Trophoblast cell (in vitro differentiated cells and primary cell): Measurements from ENCODE around the gene PIK3C2B.

Source experiments
- DNase-seq, 2 donors: peaks; one replicate each; pipeline ENCODE4 v3.0.0-alpha.2; 2016
- H2AFZ ChIP-seq: 2 replicates; pipeline ENCODE4 v1.6.1; 2013; ENCODE audit warnings: low read length, moderate library complexity, mild to moderate bottlenecking; ENCODE audit not compliant: insufficient read depth, poor library complexity
- H2AK5ac ChIP-seq: 2 replicates; pipeline ENCODE4 v1.6.1; 2013; ENCODE audit warnings: mild to moderate bottlenecking, low read length
- H2BK120ac ChIP-seq: 2 replicates; pipeline ENCODE4 v1.6.1; 2013; ENCODE audit warnings: low read length, mild to moderate bottlenecking, moderate library complexity; ENCODE audit not compliant: insufficient read depth, poor library complexity
- H2BK12ac ChIP-seq: 2 replicates; pipeline ENCODE4 v1.6.1; 2013; ENCODE audit warnings: mild to moderate bottlenecking, low read length, moderate library complexity
- H2BK5ac ChIP-seq: 2 replicates; pipeline ENCODE4 v1.6.1; 2013; ENCODE audit warnings: low read length, low read depth, moderate library complexity, mild to moderate bottlenecking; ENCODE audit not compliant: poor library complexity
- H3K14ac ChIP-seq: 2 replicates; pipeline ENCODE4 v1.6.1; 2013; ENCODE audit warnings: mild to moderate bottlenecking, low read length
- H3K18ac ChIP-seq: 2 replicates; pipeline ENCODE4 v1.6.1; 2013; ENCODE audit warnings: mild to moderate bottlenecking, low read length
- H3K23ac ChIP-seq: 2 replicates; pipeline ENCODE4 v1.6.1; 2013; ENCODE audit warnings: low read length
- H3K27ac ChIP-seq: 2 replicates; pipeline ENCODE4 v1.5.1; 2013; ENCODE audit warnings: low read depth, mild to moderate bottlenecking, inconsistent platforms, low read length, moderate library complexity
- H3K27me3 ChIP-seq: 2 replicates; pipeline ENCODE4 v1.6.1; 2013; ENCODE audit warnings: inconsistent platforms, mild to moderate bottlenecking, low read length, moderate library complexity; ENCODE audit not compliant: insufficient read depth
- H3K36me3 ChIP-seq, 2 experiments: 1 replicate in 1 of 2; 2 replicates in 1 of 2; pipeline ENCODE4 v1.6.1; 2013; ENCODE audit warnings: low read length in 2 of 2, mild to moderate bottlenecking in 2 of 2, moderate library complexity in 1 of 2; ENCODE audit not compliant: insufficient read depth in 2 of 2, control insufficient read depth in 1 of 2
- H3K4ac ChIP-seq: 2 replicates; pipeline ENCODE4 v1.6.1; 2013; ENCODE audit warnings: low read depth, mild to moderate bottlenecking, low read length, moderate library complexity
- H3K4me1 ChIP-seq, 2 experiments: 1 replicate in 1 of 2; 2 replicates in 1 of 2; pipeline ENCODE4 v1.6.1; 2013; ENCODE audit warnings: low read length in 2 of 2, mild to moderate bottlenecking in 2 of 2, moderate library complexity in 1 of 2; ENCODE audit not compliant: insufficient read depth in 2 of 2, control insufficient read depth in 1 of 2
- H3K4me2 ChIP-seq: 2 replicates; pipeline ENCODE4 v1.6.1; 2013; ENCODE audit warnings: inconsistent platforms, mild to moderate bottlenecking, low read length, moderate library complexity
- H3K4me3 ChIP-seq: 2 replicates; pipeline ENCODE4 v1.5.1; 2013; ENCODE audit warnings: mild to moderate bottlenecking, low read depth, low read length, inconsistent platforms
- H3K79me1 ChIP-seq: one replicate; pipeline ENCODE4 v1.6.1; 2013; ENCODE audit warnings: low read length
- H3K79me2 ChIP-seq: 2 replicates; pipeline ENCODE4 v1.6.1; 2013; ENCODE audit warnings: low read length, mild to moderate bottlenecking; ENCODE audit not compliant: control insufficient read depth, insufficient read depth, poor library complexity
- H3K9ac ChIP-seq: 2 replicates; pipeline ENCODE4 v1.6.1; 2013; ENCODE audit warnings: mild to moderate bottlenecking, low read length
- H3K9me3 ChIP-seq: 2 replicates; pipeline ENCODE4 v1.6.1; 2013; ENCODE audit warnings: low read depth, mild to moderate bottlenecking, control low read depth, inconsistent platforms, low read length; ENCODE audit not compliant: insufficient read depth
- H4K12ac ChIP-seq: 2 replicates; pipeline ENCODE4 v1.6.1; 2013; ENCODE audit warnings: low read depth, mild to moderate bottlenecking, low read length, moderate library complexity
- H4K8ac ChIP-seq: 2 replicates; pipeline ENCODE4 v1.6.1; 2013; ENCODE audit warnings: low read depth, mild to moderate bottlenecking, low read length, moderate library complexity
- H4K91ac ChIP-seq: one replicate; pipeline ENCODE4 v1.6.1; 2013; ENCODE audit warnings: low read depth, mild to moderate bottlenecking, low read length, moderate library complexity
- WGBS: extraction: QIAGEN DNeasy Blood & Tissue Kit; methylation state at CpG from one replicate; pipeline ENCODE4 v1.1.7; 2013; ENCODE audit warnings: missing lambda C conversion rate; ENCODE audit not compliant: insufficient read length, insufficient coverage; ENCODE audit errors: extremely low coverage; 5-methylcytosine and 5-hydroxymethylcytosine counted together

Gene PIK3C2B

DNA sequence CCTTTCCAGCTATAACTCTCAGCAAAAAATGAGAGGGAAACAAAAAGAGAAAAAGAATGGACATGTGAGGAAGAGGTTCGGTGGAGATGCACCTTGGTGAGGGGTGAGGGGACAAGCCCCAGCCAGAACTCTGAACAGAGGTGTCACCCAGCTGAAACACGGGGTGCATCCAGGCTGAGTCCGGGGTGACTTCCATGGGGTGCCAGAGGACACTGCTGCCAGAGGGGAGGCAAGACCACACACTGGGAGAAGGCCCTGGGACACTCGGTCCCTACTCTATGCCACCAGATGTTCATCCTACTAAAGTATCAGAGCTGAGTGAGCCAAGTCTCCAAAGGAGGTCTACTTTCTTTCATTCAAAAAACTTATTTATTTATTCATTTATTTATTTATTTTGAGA is 46.9 kb downstream of the PIK3C2B start:
- WGBS, result no CpG with 5 or more reads among the region's 4 CpGs
- H3K79me1 ChIP-seq, result peaks cover 6% of the 10 kb centered on the region

GRCh38 chr1:204447190-204447589 is 47.4 kb downstream of the PIK3C2B start:
- Histone ChIP-seq H2AK5ac (no peak overlapping the region), H3K9me3 (no peaks in the 10 kb centered on the region), H2BK120ac (no peak overlapping the region), H3K27ac (no peak overlapping the region), H2BK5ac (no peak overlapping the region), H3K23ac (no peak overlapping the region), H3K4me1 (peaks cover 15 to 22% of the 10 kb centered on the region in 2 experiments), H4K91ac (no peak overlapping the region), H3K4ac (no peak overlapping the region), H3K4me2 (no peak overlapping the region), H3K9ac (no peak overlapping the region), H4K12ac (no peak overlapping the region), H3K79me1 (peaks cover 10% of the 10 kb centered on the region), H3K79me2 (no peaks in the 10 kb centered on the region), H3K18ac (no peak overlapping the region), H4K8ac (no peak overlapping the region), H2AFZ (no peak overlapping the region), H3K27me3 (no peaks in the 10 kb centered on the region), H2BK12ac (no peak overlapping the region), H3K4me3 (no peak overlapping the region), H3K14ac (no peak overlapping the region), H3K36me3 (peaks cover 14 to 26% of the 10 kb centered on the region in 2 experiments)
- DNase-seq, result no peak
- WGBS, result no CpG with 5 or more reads among the region's 6 CpGs

More for the DNA sequence above, 46.9 kb downstream of the PIK3C2B start:
- peaks cover 11 to 17% of the 10 kb centered on the region in 2 experiments for H3K4me1 ChIP-seq
- no peak overlapping the region for H3K4me2 ChIP-seq
- H3K18ac ChIP-seq, result no peak overlapping the region
- H4K91ac ChIP-seq, result no peak overlapping the region
- H2AFZ ChIP-seq, result no peak overlapping the region
- no peaks in the 10 kb centered on the region for H3K79me2 ChIP-seq
- no peak overlapping the region for H4K8ac ChIP-seq
- H2BK5ac ChIP-seq, result no peak overlapping the region
- H3K14ac ChIP-seq, result no peak overlapping the region
- H3K4ac ChIP-seq, result no peak overlapping the region
- H3K9me3 ChIP-seq, result no peaks in the 10 kb centered on the region
- no peak for DNase-seq
- H3K9ac ChIP-seq, result no peak overlapping the region
- H3K36me3 ChIP-seq, result peaks cover 10 to 22% of the 10 kb centered on the region in 2 experiments
- no peak overlapping the region for H3K27ac ChIP-seq
- no peak overlapping the region for H2BK120ac ChIP-seq
- no peaks in the 10 kb centered on the region for H3K27me3 ChIP-seq
- no peak overlapping the region for H4K12ac ChIP-seq
- no peak overlapping the region for H3K4me3 ChIP-seq
- H3K23ac ChIP-seq, result no peak overlapping the region
- no peak overlapping the region for H2BK12ac ChIP-seq
- no peak overlapping the region for H2AK5ac ChIP-seq

GRCh38 chr1:204446413-204447111 is 48.0 kb downstream of the PIK3C2B start:
- Histone ChIP-seq H3K9me3 (no peaks in the 10 kb centered on the region), H3K23ac (no peak overlapping the region), H3K27me3 (no peaks in the 10 kb centered on the region), H3K36me3 (peaks cover 15 to 26% of the 10 kb centered on the region in 2 experiments), H2BK12ac (no peak overlapping the region), H3K4me3 (no peak overlapping the region), H4K8ac (no peak overlapping the region), H3K14ac (peak overlapping the region; percentile 8), H3K79me2 (no peaks in the 10 kb centered on the region), H2AK5ac (no peak overlapping the region), H3K4me1 (peaks cover 15 to 23% of the 10 kb centered on the region in 2 experiments), H3K4ac (peak overlapping the region; percentile 13), H2BK5ac (no peak overlapping the region), H4K91ac (no peak overlapping the region), H3K9ac (no peak overlapping the region), H2BK120ac (no peak overlapping the region), H3K4me2 (no peak overlapping the region), H2AFZ (no peak overlapping the region), H4K12ac (no peak overlapping the region), H3K27ac (no peak overlapping the region), H3K18ac (no peak overlapping the region), H3K79me1 (peaks cover 10% of the 10 kb centered on the region)
- DNase-seq, result peak; percentile 39 to 72
- no CpG with 5 or more reads among the region's 11 CpGs for WGBS

DNA sequence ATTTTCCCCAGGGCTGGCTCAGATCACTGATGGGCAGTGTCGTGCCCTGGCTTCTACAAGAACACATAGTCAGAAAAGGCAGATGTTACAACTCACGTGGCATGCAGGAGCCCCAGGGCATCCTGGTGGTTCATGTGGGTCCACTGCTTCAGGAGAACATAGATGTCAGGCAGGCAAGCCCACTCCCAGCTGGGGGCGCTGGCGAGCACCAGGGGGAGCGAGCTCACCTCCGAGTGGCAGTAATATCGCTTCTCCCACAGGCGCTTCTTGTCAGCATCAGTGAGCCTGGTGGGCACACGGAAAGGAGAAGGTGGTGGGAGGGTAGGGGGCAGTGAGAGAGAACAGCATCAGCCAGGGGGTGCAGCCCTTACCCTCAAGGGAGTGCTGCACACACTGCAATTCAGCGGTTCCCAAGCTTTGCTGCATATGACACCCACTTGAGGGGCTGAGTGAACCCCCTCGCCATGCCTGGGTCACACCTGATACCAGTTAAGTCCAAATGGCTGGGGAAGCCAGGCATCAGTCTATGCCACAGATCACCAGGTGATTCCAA is 48.7 kb downstream of the PIK3C2B start:
- Histone ChIP-seq H3K4me2 (no peak overlapping the region), H3K4me1 (peaks cover 15 to 23% of the 10 kb centered on the region in 2 experiments), H3K9me3 (no peaks in the 10 kb centered on the region), H4K91ac (no peak overlapping the region), H3K9ac (no peak overlapping the region), H3K79me2 (no peaks in the 10 kb centered on the region), H2AFZ (no peak overlapping the region), H3K18ac (no peak overlapping the region), H3K27ac (no peak overlapping the region), H2BK5ac (no peak overlapping the region), H3K14ac (no peak overlapping the region), H2BK12ac (no peak overlapping the region), H3K79me1 (peaks cover 10% of the 10 kb centered on the region), H3K27me3 (no peaks in the 10 kb centered on the region), H3K4ac (no peak overlapping the region), H3K36me3 (peaks cover 15 to 32% of the 10 kb centered on the region in 2 experiments), H2AK5ac (no peak overlapping the region), H3K4me3 (no peak overlapping the region), H3K23ac (no peak overlapping the region), H4K12ac (no peak overlapping the region), H2BK120ac (no peak overlapping the region), H4K8ac (no peak overlapping the region)
- peak; percentile 97 to 98 for DNase-seq
- WGBS, result no CpG with 5 or more reads among the region's 11 CpGs
